ENCODE data around the gene PANK4.

DNA sequence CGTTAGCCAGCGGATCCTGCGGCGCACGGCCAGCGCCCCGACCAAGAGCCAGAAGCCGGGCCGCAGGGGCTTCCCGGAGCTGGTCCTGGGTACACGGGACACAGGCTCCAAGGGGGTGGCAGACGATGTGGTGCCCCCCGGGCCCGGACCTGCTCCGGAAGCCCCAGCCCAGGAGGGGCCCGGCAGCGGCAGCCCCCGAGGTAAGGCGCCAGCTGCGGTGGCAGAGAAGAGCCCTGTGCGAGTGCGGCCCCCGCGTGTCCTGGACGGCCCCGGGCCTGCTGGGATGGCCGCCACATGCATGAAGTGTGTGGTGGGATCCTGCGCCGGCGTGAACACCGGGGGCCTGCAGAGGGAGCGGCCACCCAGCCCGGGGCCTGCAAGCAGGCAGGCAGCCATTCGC is 24.2 kb downstream of the PANK4 start:
- no peak for TF ChIP-seq CTCF (conservative IDR thresholded peaks at IDR 0.05)
- no peak for TF ChIP-seq EZH2 (IDR thresholded peaks at IDR 0.05; ENCODE audit: low read depth)
